Tibial nerve (tissue), 4 donors: ENCODE measurements around the gene POMGNT2.

ENCODE experiments used
- EP300 ChIP-seq, 2 donors: sonication (generic); formaldehyde crosslinking; IDR thresholded peaks; one replicate each; pipeline ENCODE4 v1.6.1; 2017; ENCODE audit warnings: antibody characterized with exemption in 2 of 2, mild to moderate bottlenecking in 1 of 2
- POLR2A ChIP-seq, 2 donors: fragments of 450-650 bp; IDR thresholded peaks; one replicate each; pipeline ENCODE4 v1.6.1; 2017; ENCODE audit warnings: antibody characterized with exemption in 2 of 2, mild to moderate bottlenecking in 2 of 2, moderate library complexity in 2 of 2
- TF ChIP-seq, protein P1 (sequence below), 5 experiments: fragments of 200-600 bp in 3 of 5; fragments of 450-650 bp in 2 of 5; sonication (generic) in 3 of 5; IDR thresholded peaks; one replicate each; pipeline ENCODE4 v1.5.1; 2016 to 2019; ENCODE audit warnings: antibody characterized with exemption in 5 of 5, mild to moderate bottlenecking in 3 of 5, moderate library complexity in 2 of 5

- no peak for TF ChIP-seq POLR2A (IDR thresholded peaks at IDR 0.05)
- TF ChIP-seq EP300 (IDR thresholded peaks at IDR 0.05): no peak
- TF ChIP-seq, protein P1, sequence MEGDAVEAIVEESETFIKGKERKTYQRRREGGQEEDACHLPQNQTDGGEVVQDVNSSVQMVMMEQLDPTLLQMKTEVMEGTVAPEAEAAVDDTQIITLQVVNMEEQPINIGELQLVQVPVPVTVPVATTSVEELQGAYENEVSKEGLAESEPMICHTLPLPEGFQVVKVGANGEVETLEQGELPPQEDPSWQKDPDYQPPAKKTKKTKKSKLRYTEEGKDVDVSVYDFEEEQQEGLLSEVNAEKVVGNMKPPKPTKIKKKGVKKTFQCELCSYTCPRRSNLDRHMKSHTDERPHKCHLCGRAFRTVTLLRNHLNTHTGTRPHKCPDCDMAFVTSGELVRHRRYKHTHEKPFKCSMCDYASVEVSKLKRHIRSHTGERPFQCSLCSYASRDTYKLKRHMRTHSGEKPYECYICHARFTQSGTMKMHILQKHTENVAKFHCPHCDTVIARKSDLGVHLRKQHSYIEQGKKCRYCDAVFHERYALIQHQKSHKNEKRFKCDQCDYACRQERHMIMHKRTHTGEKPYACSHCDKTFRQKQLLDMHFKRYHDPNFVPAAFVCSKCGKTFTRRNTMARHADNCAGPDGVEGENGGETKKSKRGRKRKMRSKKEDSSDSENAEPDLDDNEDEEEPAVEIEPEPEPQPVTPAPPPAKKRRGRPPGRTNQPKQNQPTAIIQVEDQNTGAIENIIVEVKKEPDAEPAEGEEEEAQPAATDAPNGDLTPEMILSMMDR (IDR thresholded peaks at IDR 0.05): no peak
Measured at GRCh38 chr3:43062564-43063040, 43.3 kb downstream of the POMGNT2 start.
